ENCODE results near the gene TRPV4.

TRPV4 gene

GRCh38 chr12:109776624-109777023, 56.6 kb downstream of the TRPV4 start:
- no peak for DNase-seq (ENCODE audit: low spot score)

- peak; percentile 77 for DNase-seq (ENCODE audit: low spot score)
These were observed 57.9 kb downstream of the TRPV4 start for GRCh38 chr12:109775172-109775881.

GRCh38 chr12:109773384-109774011, 59.7 kb downstream of the TRPV4 start:
- DNase-seq (ENCODE audit: low spot score) = peak; percentile 56

- DNase-seq (ENCODE audit: low spot score) = peak; percentile 70
These were observed 60.4 kb downstream of the TRPV4 start for GRCh38 chr12:109772622-109773321.

GRCh38 chr12:109771746-109772621, 61.2 kb downstream of the TRPV4 start:
- DNase-seq (ENCODE audit: low spot score) = no peak

- no peak for DNase-seq (ENCODE audit: low spot score)
These were observed 62.1 kb downstream of the TRPV4 start for GRCh38 chr12:109770861-109771670.

- DNase-seq (ENCODE audit: low spot score) = peak; percentile 76
These were observed 62.9 kb downstream of the TRPV4 start for GRCh38 chr12:109770104-109770860.

- DNase-seq (ENCODE audit: low spot score) = no peak
These were observed 64.1 kb downstream of the TRPV4 start for GRCh38 chr12:109768901-109769670.

GRCh38 chr12:109767991-109768900, 65.0 kb downstream of the TRPV4 start:
- DNase-seq (ENCODE audit: low spot score) = no peak

- no peak for DNase-seq (ENCODE audit: low spot score)
These were observed 65.7 kb downstream of the TRPV4 start for GRCh38 chr12:109767456-109767855.

GRCh38 chr12:109766251-109766778, 66.9 kb downstream of the TRPV4 start:
- DNase-seq (ENCODE audit: low spot score) = no peak

GRCh38 chr12:109765446-109765810, 67.8 kb downstream of the TRPV4 start:
- DNase-seq (ENCODE audit: low spot score) = no peak

GRCh38 chr12:109764776-109765445, 68.3 kb downstream of the TRPV4 start:
- DNase-seq (ENCODE audit: low spot score) = no peak

GRCh38 chr12:109764123-109764522, 69.1 kb downstream of the TRPV4 start:
- no peak for DNase-seq (ENCODE audit: low spot score)

GRCh38 chr12:109763201-109763841, 69.9 kb downstream of the TRPV4 start:
- DNase-seq (ENCODE audit: low spot score) = no peak

GRCh38 chr12:109762673-109763191, 70.5 kb downstream of the TRPV4 start:
- DNase-seq (ENCODE audit: low spot score) = no peak

- no peak for DNase-seq (ENCODE audit: low spot score)
These were observed 71.0 kb downstream of the TRPV4 start for GRCh38 chr12:109762071-109762672.
